ENCODE data around the gene DICER1. TPM values are rescaled to one million over a fixed set of nuclear protein-coding genes. Genes with fewer than 3 reads are reported as not detected.

Gene DICER1
- polyA plus RNA-seq, 3 donors: 26.5 to 38.4 (median 34.7) TPM

- Mint-ChIP-seq H3K4me3 (no peak overlapping the region), H3K27me3 (ENCODE audit: low read depth in 3 of 3) (peaks cover 0 to 2% (median 0%) of the 10 kb centered on the region in 3 donors), H3K9me3 (peaks cover 0 to 2% (median 0%) of the 10 kb centered on the region in 7 donors), H3K36me3 (peaks cover 72 to 76% of the 10 kb centered on the region in 2 donors), H3K4me1 (no peaks in the 10 kb centered on the region), H3K27ac (peak overlapping the region in 1 of 7 donors; percentile 22)
- no peaks in the 10 kb centered on the region for H3K4me1 ChIP-seq (ENCODE audit: control insufficient read depth in 1 of 2, insufficient read depth in 2 of 2, low read length in 2 of 2)
- H3K4me2 ChIP-seq (replicated peaks; ENCODE audit: extremely low read depth, low read length, poor library complexity, severe bottlenecking): no peak overlapping the region
- no peaks in the 10 kb centered on the region for H3K27me3 ChIP-seq (ENCODE audit: control insufficient read depth in 2 of 2, insufficient read depth in 2 of 2, low read length in 2 of 2)
- no peak overlapping the region for H2AFZ ChIP-seq (ENCODE audit: insufficient read depth, low read depth, low read length, poor library complexity, severe bottlenecking)
- no peak overlapping the region for H3K27ac ChIP-seq (ENCODE audit: low read depth in 1 of 2, low read length in 2 of 2)
- intact Hi-C loops (cut with micrococcal nuclease): no loop called here
- no peaks in the 10 kb centered on the region for H3K9me3 ChIP-seq (replicated peaks in 1 of 2; ENCODE audit: control insufficient read depth in 1 of 2, insufficient read depth in 1 of 2, low read length in 2 of 2)
- H4K20me1 ChIP-seq (ENCODE audit: insufficient read depth, low read length): peaks cover 74% of the 10 kb centered on the region
- peaks cover 76 to 98% of the 10 kb centered on the region in 2 donors for H3K36me3 ChIP-seq (replicated peaks in 1 of 2; ENCODE audit: control insufficient read depth in 1 of 2, insufficient read depth in 2 of 2, low read length in 2 of 2)
- no peak for TF ChIP-seq CTCF (IDR thresholded peaks at IDR 0.05)
- 100% methylated on average over 2 of the region's 6 CpGs for WGBS (ENCODE audit: insufficient coverage)
- no peak overlapping the region for H3K4me3 ChIP-seq (replicated peaks in 1 of 3; ENCODE audit: low read depth in 2 of 3, low read length in 3 of 3)
- H3K9ac ChIP-seq (ENCODE audit: insufficient read depth, low read length, poor library complexity, severe bottlenecking): no peak overlapping the region
- peaks cover 29% of the 10 kb centered on the region for H3K79me2 ChIP-seq (ENCODE audit: insufficient read depth, low read length)
- no peak for DNase-seq
Observed at GRCh38 chr14:95121911-95122620, 35.3 kb downstream of the DICER1 start.

- Histone ChIP-seq H3K4me2 (replicated peaks; ENCODE audit: extremely low read depth, low read length, poor library complexity, severe bottlenecking) (no peak overlapping the region), H3K4me1 (ENCODE audit: control insufficient read depth in 1 of 2, insufficient read depth in 2 of 2, low read length in 2 of 2) (no peaks in the 10 kb centered on the region), H3K9me3 (replicated peaks in 1 of 2; ENCODE audit: control insufficient read depth in 1 of 2, insufficient read depth in 1 of 2, low read length in 2 of 2) (no peaks in the 10 kb centered on the region), H3K79me2 (ENCODE audit: insufficient read depth, low read length) (peaks cover 18% of the 10 kb centered on the region), H3K36me3 (replicated peaks in 1 of 2; ENCODE audit: control insufficient read depth in 1 of 2, insufficient read depth in 2 of 2, low read length in 2 of 2) (peaks cover 95 to 100% of the 10 kb centered on the region in 2 donors), H2AFZ (ENCODE audit: insufficient read depth, low read depth, low read length, poor library complexity, severe bottlenecking) (no peak overlapping the region), H3K4me3 (replicated peaks in 1 of 3; ENCODE audit: low read depth in 2 of 3, low read length in 3 of 3) (no peak overlapping the region), H3K27me3 (ENCODE audit: control insufficient read depth in 2 of 2, insufficient read depth in 2 of 2, low read length in 2 of 2) (no peaks in the 10 kb centered on the region), H3K27ac (ENCODE audit: low read depth in 1 of 2, low read length in 2 of 2) (no peak overlapping the region), H3K9ac (ENCODE audit: insufficient read depth, low read length, poor library complexity, severe bottlenecking) (no peak overlapping the region), H4K20me1 (ENCODE audit: insufficient read depth, low read length) (peaks cover 69% of the 10 kb centered on the region)
- WGBS (ENCODE audit: insufficient coverage): no CpG with 5 or more reads among the region's 1 CpG
- no peak for TF ChIP-seq CTCF (IDR thresholded peaks at IDR 0.05)
- Mint-ChIP-seq H3K4me1 (peaks cover under 1% of the 10 kb centered on the region), H3K9me3 (peaks cover 0 to 2% (median 0%) of the 10 kb centered on the region in 7 donors), H3K27ac (peak overlapping the region in 1 of 7 donors; percentile 2), H3K4me3 (no peak overlapping the region), H3K27me3 (ENCODE audit: low read depth in 3 of 3) (peaks cover 0 to 2% (median 0%) of the 10 kb centered on the region in 3 donors), H3K36me3 (peaks cover 75 to 80% of the 10 kb centered on the region in 2 donors)
- DNase-seq: no peak
- intact Hi-C loops (cut with micrococcal nuclease): no loop called here
Observed at GRCh38 chr14:95119336-95119735, 38.0 kb downstream of the DICER1 start.

Measured in CD14-positive monocyte (primary cell).